Pancreas (tissue), 10 donors: Measurements from ENCODE around the gene SCN3B. TPM values are rescaled to one million over a fixed set of nuclear protein-coding genes. Genes with fewer than 3 reads are reported as not detected.

Experiments used
- ATAC-seq, 4 donors: fragments of 200-7000 bp; cut with Tn5 transposase; one replicate each; pipeline versions ENCODE4 v1.8.0 to v1.9.1; 2020; ENCODE audit warnings: mild to moderate bottlenecking in 4 of 4, moderate library complexity in 4 of 4
- DNase-seq, 6 donors: peaks; one replicate each; pipeline ENCODE4 v3.0.0-alpha.2; 2020
- FAIRE-seq: peaks from 2 replicates; lab custom pipeline; 2012; peaks lifted over from hg19 to GRCh38; lab: Jason Lieb, UNC
- H3K27ac ChIP-seq, 4 donors: fragments of 200-600 bp; sonication (generic); 1 replicate in 3 of 4; 2 replicates in 1 of 4; pipeline versions ENCODE4 v1.5.0 to v1.8.0; 2020
- H3K27me3 ChIP-seq, 4 donors: fragments of 200-600 bp; one replicate each; pipeline ENCODE4 v1.8.0; 2021
- H3K36me3 ChIP-seq, 3 donors: fragments of 200-600 bp; sonication (generic) in 1 of 3; one replicate each; pipeline versions ENCODE4 v1.5.0 to v1.8.0; 2020 to 2021
- H3K4me1 ChIP-seq, 3 donors: fragments of 200-600 bp; one replicate each; pipeline ENCODE4 v1.8.0; 2021
- H3K4me3 ChIP-seq, 4 donors: fragments of 200-600 bp; sonication (generic) in 2 of 4; one replicate each; pipeline versions ENCODE4 v1.5.0 to v1.8.0; 2020 to 2021
- H3K9me3 ChIP-seq, 4 donors: fragments of 200-600 bp; one replicate each; pipeline ENCODE4 v1.8.0; 2021
- CTCF ChIP-seq, 4 donors: fragments of 200-600 bp; sonication (generic) in 3 of 4; IDR thresholded peaks; one replicate each; pipeline versions ENCODE4 v1.5.0 to v1.8.0; 2021; ENCODE audit warnings: antibody characterized with exemption in 4 of 4
- WGBS, 2 donors: extraction: QIAGEN DNeasy Blood & Tissue Kit; methylation state at CpG; one replicate each; pipeline ENCODE4 v1.1.7; 2013; 5-methylcytosine and 5-hydroxymethylcytosine counted together
- intact Hi-C, 3 donors: fragments of 100-400 bp; cut with DNase I; formaldehyde crosslinking; loops; one replicate each; pipeline versions ENCODE4 v1.11.1 to v1.14.2; 2022
- polyA plus RNA-seq, 2 donors: library from polyadenylated mRNA; stranded (reverse); fragments of 200-250 nt; gene quantifications; one replicate each; pipeline ENCODE4 v1.2.3, GENCODE V29; 2013
- total RNA-seq, 6 donors: library from RNA; stranded (reverse); fragmentation: NEBNext Ultra II Directional in 4 of 6; extraction: Animal tissue kit (Norgen Biotek cat#: 25700) in 4 of 6; gene quantifications; one replicate each; pipeline versions ENCODE4 v1.2.1 to v1.2.4, GENCODE V29; 2021 to 2023
- donor health status: healthy with polysubstance abuse.
- donor health status: DM: no; HTN: no; CAD: no; lungs with moderate emphysema.
- donor health status: DM: no; HTN: no; CAD: no.
- donor health status: control.
- donor health status: control.
- donor health status: Bipolar disorder and iron deficiency.
- donor health status: DM: yes; HTN: yes; CAD: no.
- donor health status: DM: no; HTN: no; CAD: no.
- donor health status: DM: no; HTN: no; CAD: no.
- donor health status: DM: yes; HTN: yes; CAD: no.

Gene SCN3B
- total and polyA plus RNA-seq, 8 donors, result 0.44 to 4.5 (median 1.1) TPM

- no peaks in the 10 kb centered on the region for H3K36me3 ChIP-seq
- no peaks in the 10 kb centered on the region for H3K9me3 ChIP-seq
- no peak overlapping the region for H3K27ac ChIP-seq
- peak overlapping the region in 3 of 4 donors; percentile 53 to 76 (median 73) for H3K4me3 ChIP-seq
- H3K4me1 ChIP-seq, result peaks cover 0 to 4% (median 0%) of the 10 kb centered on the region in 3 donors
- no peak for TF ChIP-seq CTCF (IDR thresholded peaks at IDR 0.05)
- peaks cover 0 to 15% (median 0%) of the 10 kb centered on the region in 4 donors for H3K27me3 ChIP-seq
- no peak for ATAC-seq
- intact Hi-C loops, result no loop called here
- 11 to 14% methylated on average over 10 of the region's 10 CpGs for WGBS, 2 donors
- peak in 1 of 6 donors; percentile 9 for DNase-seq
- FAIRE-seq, result no peak
Measured at GRCh38 chr11:123653483-123653826, 969 bp downstream of the SCN3B start.

GRCh38 chr11:123652599-123652998 is 1.8 kb downstream of the SCN3B start:
- no peak for FAIRE-seq
- 26 to 30% methylated on average over 2 of the region's 2 CpGs for WGBS, 2 donors
- ATAC-seq, result no peak
- Histone ChIP-seq H3K9me3 (no peaks in the 10 kb centered on the region), H3K36me3 (no peaks in the 10 kb centered on the region), H3K4me1 (peaks cover 0 to 4% (median 0%) of the 10 kb centered on the region in 3 donors), H3K27me3 (peaks cover 0 to 15% (median 0%) of the 10 kb centered on the region in 4 donors), H3K27ac (no peak overlapping the region), H3K4me3 (no peak overlapping the region)
- no peak for TF ChIP-seq CTCF (IDR thresholded peaks at IDR 0.05)
- intact Hi-C loops, result no loop called here
- DNase-seq, result no peak

GRCh38 chr11:123650901-123651300 is 3.5 kb downstream of the SCN3B start:
- WGBS, 2 donors, result 78 to 88% methylated on average over 2 of the region's 2 CpGs
- ATAC-seq, result no peak

GRCh38 chr11:123645286-123645975 is 9.0 kb downstream of the SCN3B start:
- DNase-seq (no peak), ATAC-seq (no peak), FAIRE-seq (no peak)
- H3K9me3 ChIP-seq, result no peaks in the 10 kb centered on the region
- intact Hi-C loops, result no loop called here
- H3K4me1 ChIP-seq, result no peaks in the 10 kb centered on the region
- H3K27me3 ChIP-seq, result peaks cover 0 to 7% (median 0%) of the 10 kb centered on the region in 4 donors
- H3K27ac ChIP-seq, result no peak overlapping the region
- no peak overlapping the region for H3K4me3 ChIP-seq
- 64 to 65% methylated on average over 12 of the region's 12 CpGs for WGBS, 2 donors
- H3K36me3 ChIP-seq, result no peaks in the 10 kb centered on the region
- no peak for TF ChIP-seq CTCF (IDR thresholded peaks at IDR 0.05)

More at GRCh38 chr11:123650901-123651300, 3.5 kb downstream of the SCN3B start:
- H3K4me1 ChIP-seq, result peaks cover 0 to 4% (median 0%) of the 10 kb centered on the region in 3 donors
- H3K36me3 ChIP-seq, result no peaks in the 10 kb centered on the region
- H3K27ac ChIP-seq, result no peak overlapping the region
- no peak for TF ChIP-seq CTCF (IDR thresholded peaks at IDR 0.05)
- intact Hi-C loops, result no loop called here
- no peaks in the 10 kb centered on the region for H3K9me3 ChIP-seq
- DNase-seq (no peak), FAIRE-seq (no peak)
- H3K4me3 ChIP-seq, result no peak overlapping the region
- peaks cover 0 to 15% (median 0%) of the 10 kb centered on the region in 4 donors for H3K27me3 ChIP-seq

GRCh38 chr11:123642435-123642834 is 12.0 kb downstream of the SCN3B start:
- H3K4me3 ChIP-seq, result no peak overlapping the region
- no peaks in the 10 kb centered on the region for H3K36me3 ChIP-seq
- no peak overlapping the region for H3K27ac ChIP-seq
- no peak for TF ChIP-seq CTCF (IDR thresholded peaks at IDR 0.05)
- FAIRE-seq (no peak), ATAC-seq (no peak), DNase-seq (no peak)
- no peaks in the 10 kb centered on the region for H3K9me3 ChIP-seq
- intact Hi-C loops, result loop anchor here in 1 of 3 donors (5.0 kb wide), 1 partner anchor 65 kb away; no protein-coding TSS in a partner anchor
- no peaks in the 10 kb centered on the region for H3K27me3 ChIP-seq
- H3K4me1 ChIP-seq, result no peaks in the 10 kb centered on the region
- 74 to 86% methylated on average over 15 of the region's 15 CpGs for WGBS, 2 donors
